ENCODE measurements around the gene TMEM14C.

DNA sequence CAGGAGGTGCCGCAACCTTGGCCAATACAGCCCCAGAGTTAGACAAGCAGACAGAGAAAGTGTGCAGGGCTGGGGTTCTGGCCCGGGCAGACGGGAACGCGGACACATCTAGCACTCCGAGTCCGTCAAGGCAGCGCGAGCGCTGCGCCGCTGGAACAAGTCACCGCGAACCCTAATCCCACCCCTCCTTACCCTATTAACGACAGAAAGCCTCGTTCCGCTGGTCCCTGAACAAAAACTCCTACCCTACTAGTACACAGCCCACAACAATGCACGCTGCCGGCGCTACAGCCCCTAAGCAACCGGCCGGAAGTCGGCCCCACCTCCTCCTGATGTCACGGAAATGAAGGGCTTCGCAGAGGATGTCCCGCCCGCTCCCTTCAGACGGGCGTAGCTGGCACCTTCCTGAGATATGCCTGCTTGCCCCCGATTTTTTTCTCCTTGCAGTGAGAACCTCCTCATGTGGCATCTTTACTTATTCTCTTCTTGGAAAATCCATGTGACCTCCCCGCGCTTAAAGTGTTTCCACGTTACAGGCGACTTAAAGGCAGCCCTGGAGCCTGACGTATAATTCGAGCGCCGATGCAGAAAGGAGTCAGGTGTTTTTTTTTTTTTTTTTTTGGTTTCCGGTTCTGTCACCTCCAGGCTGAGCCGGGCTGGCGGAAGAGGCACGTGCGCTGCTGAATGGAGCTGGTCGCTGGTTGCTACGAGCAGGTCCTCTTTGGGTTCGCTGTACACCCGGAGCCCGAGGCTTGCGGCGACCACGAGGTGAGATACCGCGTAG lies 28.4 kb upstream of the TMEM14C start, which contains the start of the genes C6orf52 and PAK1IP1:
- peak in 2 of 4 donors; percentile 84 to 89 for TF ChIP-seq POLR2A (IDR thresholded peaks at IDR 0.05)
- TF ChIP-seq, protein P1, sequence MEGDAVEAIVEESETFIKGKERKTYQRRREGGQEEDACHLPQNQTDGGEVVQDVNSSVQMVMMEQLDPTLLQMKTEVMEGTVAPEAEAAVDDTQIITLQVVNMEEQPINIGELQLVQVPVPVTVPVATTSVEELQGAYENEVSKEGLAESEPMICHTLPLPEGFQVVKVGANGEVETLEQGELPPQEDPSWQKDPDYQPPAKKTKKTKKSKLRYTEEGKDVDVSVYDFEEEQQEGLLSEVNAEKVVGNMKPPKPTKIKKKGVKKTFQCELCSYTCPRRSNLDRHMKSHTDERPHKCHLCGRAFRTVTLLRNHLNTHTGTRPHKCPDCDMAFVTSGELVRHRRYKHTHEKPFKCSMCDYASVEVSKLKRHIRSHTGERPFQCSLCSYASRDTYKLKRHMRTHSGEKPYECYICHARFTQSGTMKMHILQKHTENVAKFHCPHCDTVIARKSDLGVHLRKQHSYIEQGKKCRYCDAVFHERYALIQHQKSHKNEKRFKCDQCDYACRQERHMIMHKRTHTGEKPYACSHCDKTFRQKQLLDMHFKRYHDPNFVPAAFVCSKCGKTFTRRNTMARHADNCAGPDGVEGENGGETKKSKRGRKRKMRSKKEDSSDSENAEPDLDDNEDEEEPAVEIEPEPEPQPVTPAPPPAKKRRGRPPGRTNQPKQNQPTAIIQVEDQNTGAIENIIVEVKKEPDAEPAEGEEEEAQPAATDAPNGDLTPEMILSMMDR (IDR thresholded peaks at IDR 0.05) = peak in 1 of 7 experiments; percentile 24

Data from stomach (tissue), 4 donors.